UCSD-AML1 (cell line): ENCODE data around the gene GAS2.

Source experiments
- DNase-seq: peaks from one replicate; lab custom pipeline; 2025; ENCODE audit not compliant: unreplicated experiment; lab: John Stamatoyannopoulos, UW

The GAS2 gene

DNA sequence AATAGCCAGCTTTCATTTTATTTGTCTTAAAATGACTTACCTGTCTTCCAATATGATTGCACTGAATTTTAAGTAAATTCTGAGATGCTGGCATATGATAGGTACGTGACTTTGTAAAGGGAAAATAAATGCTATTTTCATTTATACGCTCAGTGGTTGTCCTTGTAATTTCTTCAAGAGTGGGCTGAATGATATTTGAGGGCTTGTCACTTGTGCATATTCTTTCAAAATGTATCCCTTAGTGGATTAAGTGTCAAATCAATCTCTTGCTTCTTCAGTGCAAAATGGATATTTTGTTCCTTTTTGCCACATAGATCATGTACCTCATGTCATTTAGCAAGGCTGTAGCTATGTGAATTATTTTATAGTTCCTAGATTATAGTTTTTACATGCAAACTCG is 56.9 kb downstream of the GAS2 start:
- DNase-seq, result no peak

DNA sequence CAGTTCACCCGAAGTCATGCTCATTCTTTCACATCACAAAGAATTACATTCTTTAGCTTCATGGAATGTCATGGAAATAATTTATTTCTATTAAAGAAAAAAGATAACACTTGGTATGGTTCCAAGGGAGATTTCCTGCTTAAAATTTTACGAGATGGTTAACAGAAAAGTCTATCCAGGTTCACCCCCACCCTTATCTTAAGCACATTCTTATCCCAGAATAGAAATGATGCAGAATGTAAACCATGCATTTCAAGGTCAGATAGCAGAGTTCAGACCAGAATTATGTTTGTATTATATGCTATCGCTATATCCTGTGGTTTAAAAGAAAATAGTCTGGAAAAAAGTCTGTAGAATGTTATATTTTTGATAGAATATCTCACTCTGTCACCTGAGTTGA is 58.7 kb downstream of the GAS2 start:
- DNase-seq, result no peak

DNA sequence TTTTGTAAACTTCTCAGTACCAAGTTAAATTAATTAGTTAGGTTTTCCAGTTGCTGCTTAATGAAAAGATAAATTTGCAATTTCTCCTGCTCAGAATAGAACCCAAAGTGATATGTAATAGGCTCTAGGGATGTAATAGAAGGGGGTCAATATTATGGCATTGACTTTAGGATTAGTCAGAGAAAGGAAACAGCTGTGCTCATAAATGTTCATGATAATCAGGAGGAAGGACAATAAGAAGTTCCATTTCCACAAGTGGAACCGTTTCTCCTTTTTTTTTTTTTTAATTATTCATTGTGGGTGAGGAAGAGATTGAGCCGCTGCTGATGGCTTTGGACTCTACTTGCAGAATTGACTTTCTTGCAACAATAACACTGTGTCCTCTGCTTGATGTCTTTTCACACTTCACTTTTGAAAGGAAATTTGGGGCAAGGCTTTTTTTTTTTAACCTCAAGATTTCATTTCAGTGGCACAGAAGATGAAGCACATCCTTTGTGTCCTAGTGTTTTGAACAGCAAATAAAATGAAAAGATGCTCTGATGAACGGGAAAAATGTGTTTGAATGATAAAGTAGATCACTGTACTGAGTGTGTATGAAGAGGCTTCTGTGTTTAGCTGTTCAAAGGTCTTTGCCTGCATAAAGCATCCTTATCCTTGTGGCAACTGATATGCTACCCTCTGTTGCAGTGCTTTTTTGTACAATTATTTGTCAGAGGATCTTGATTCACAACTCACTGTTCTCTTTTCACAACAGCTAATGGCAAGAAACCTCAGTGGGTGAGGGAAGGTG is 62.4 kb downstream of the GAS2 start:
- no peak for DNase-seq

DNA sequence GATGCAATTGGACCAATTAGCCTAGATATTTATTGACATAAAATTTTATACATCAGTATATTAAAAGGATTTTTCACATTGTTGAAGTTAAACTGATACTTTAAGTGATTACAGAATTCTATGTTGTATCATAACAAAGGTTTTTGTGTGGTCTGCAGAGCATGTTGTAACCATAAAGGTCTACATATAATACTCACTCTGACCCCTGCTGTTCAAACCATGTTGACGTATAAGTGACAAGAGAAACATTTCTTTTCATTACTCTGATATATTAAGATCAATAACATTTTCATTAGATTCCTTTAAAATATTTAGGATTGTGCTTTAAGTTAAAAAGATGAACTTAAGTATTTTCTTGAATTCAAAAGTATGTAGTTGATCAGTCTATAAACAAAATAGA is 63.9 kb downstream of the GAS2 start:
- no peak for DNase-seq

DNA sequence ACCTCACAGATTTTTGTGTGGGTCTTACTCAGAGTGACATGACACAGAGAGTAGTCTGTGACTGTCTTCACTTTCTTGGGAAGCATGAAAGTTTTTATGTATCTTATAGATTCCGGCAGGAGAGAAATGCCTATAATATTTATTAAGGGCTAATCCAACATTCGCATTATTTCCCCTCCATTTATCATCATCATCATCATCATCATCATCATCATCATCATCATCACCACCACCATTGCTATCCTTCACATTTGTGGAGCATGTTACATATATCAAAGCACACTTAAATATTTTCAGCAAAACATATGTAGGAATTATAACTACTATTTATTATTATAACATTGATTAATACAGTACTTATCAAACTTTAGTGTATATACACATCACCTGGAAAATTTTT is 66.2 kb downstream of the GAS2 start:
- DNase-seq, result no peak

DNA sequence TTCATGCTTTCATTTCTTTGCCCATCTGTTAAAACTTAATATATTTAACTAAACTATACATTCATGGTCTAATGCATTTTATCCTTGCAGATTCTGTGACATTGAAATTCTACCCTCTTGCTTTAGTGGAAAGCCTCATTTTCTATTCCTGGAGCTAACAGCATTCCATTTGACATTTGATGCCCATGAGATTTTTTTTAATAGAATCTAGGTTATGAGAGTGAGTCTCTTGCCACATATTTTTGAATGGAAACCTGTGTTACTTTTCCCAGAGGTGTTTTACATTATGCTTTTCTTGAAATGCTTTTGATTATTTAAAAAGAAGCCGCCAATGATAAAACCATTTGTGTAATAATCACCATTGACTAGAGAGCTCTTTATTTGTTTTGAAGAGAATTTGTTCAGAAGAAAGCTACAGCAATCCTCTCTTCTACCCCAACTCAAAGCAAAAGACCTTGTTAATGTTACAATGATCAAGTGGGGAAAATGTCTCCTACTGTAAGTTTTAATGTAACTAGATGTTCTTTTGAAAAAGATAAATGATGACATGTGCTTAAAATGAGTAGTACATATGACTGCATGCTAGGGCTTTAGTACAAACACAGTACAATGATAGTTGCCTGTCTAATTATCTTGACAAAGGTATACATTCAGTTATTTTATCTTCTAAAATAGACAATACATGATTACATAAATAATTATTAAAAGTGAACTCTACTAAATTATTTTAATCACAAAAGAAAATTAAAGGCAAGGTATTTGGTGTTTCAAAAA is 67.3 kb downstream of the GAS2 start:
- DNase-seq, result no peak

DNA sequence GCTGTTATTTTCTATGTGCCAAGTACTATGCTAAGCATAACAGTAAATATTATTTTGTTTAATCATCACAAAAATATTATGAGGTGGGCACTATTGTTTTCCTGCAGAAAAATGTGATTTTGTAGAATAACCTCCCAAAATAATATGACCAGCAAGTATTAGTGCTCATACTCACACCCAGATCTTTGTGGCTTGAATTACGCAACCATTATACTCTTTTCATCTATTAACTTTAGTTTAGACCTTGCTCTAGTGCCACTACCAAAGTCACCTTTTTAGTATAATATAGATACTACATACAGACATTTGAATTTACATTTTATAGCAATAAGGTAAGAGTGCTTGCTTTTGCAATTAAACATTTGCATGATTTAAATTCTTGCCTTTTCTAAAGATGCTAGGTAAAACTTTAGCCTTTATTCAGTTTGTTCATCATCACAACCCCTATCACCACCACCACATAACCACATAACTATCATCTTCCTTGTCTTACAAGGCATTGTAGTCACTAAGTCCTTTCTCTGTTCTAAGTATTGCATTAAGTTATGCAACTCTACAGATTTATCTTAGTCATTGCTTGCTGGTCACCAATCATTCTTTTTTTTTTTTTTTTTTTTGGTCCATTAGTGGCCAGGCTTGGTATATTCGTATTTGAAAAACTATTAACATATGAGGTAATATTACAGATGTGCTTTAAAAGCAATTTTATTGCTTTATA is 68.4 kb downstream of the GAS2 start:
- DNase-seq, result no peak

DNA sequence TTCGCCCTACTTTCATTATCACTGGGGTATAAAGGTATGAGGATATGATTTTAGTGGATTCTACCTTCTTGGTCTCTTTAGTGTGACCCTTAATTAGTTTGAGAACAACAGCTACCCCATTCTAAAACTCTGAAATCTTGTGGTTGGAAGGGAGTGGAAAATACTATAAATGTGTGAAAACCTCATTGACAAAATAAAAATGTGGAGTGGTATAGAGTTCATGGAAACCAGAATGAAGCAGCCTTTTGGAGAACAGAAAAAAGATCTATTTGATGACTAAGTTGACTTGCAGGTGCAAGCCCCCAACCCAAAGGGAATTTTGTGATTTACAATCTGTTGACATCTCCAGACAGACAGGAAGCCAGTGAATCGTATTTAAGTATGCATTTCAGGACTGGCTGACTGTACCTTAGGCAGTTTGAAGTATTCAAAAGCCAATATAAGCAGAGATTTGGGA is 75.8 kb downstream of the GAS2 start:
- DNase-seq, result no peak

DNA sequence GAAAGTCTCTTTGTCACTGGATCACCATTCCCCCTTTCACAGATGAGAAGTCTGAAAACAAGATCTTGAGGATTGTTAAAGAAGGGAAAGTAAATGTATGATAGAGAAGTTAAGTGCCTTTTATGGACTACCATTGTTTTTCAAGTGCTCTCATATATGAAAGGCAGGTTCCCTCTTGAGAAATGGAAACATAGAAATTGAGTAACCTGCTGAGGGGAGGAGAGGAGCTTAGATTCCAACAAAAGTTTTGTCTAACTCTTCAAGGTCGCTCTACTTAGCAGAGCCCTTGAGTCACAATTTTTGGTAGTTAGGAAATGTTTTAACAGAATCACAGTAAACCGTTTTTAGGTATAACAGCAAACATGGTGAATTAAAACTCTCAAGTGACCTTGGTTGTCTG is 83.1 kb downstream of the GAS2 start:
- DNase-seq, result no peak

DNA sequence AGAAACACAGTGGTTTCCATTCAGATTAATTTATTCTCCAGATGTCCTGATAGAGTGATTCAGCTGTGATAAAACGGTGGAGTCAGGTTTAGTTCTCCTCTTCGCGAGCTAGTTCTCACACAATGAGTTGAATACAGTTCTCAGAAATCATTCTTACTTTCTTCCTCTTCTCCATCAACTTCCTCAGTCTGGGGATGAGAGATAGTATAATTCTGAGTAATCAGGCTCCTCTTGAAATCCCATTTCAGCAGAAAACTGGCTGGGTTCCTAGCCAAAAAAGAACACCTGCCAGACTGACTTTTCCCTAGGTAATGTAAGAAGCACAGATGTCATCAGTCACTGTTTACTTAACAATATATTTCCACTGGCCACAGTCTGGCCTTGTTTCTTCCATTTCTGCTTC is 86.5 kb downstream of the GAS2 start:
- no peak for DNase-seq

DNA sequence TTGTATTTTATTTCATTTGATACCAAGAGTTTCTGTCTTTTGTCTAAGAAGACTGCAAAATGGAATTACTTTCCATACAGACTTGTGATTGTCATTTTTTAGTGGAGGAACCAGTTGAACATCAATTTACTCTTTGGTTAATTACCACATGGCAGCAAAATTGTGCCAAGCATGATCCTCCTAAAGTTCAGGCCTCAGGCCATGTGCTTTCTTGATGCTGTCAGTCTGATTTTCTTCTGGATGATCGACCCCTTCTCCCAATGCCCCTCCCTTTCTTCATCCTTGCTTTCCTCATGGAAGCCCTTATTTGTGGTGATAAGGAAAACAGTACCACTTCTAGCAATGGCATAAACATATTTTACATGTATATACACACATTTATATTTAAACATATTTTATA is 87.0 kb downstream of the GAS2 start:
- no peak for DNase-seq

DNA sequence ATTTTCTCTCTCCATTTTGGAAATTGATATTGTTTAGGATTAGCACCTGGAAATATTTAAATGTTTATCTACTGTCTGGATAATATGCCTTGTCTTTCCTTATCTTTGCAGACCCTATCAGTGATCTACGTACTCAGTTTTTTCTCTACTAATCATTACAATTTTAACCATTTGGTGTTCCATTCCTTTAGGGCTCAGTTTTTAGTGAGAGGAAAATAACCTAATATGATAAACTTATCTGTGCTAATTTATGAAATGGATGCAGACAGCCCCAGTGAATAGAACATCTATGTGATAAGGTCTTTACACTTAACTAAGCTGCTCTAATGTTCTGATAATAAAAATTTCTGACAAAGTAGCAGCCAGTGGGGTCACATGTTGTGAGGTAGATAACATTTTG is 94.7 kb downstream of the GAS2 start:
- DNase-seq, result no peak

DNA sequence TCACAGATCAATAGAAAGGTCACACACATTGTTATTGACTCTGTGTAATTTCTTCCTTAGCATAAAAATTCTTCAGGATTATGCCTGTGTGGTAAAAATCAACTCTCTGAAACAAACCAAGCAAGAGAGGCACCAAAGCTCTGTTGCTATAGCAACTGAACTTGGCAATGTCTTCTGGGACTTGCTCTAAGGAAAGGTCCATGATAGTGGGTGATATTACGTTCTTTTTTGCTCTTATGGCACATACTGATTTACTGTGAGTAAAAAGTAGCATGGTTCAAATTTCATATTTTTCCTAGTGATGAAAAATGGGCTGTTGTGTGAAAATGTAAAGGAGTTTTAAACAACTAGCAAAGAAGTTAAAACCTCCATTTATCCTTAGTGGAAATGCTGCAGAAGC is 96.8 kb downstream of the GAS2 start:
- DNase-seq, result no peak

DNA sequence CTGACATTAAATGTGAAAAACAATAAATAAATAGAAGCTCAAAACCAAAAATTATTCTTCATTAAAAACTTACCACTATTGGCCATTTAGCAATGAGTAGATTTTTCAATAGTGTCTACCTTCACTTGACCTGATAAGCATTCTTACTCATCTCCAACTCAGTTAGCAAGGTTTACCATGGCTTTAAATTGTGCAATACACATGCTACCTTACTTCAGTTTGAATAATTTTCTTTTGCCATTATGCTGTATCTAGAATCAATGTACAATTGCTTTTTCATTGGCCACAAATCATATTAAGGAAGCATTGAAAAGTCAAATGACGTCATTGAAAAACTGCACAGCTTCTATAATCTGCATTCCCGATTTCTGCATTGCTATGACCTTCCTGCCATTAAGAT is 98.3 kb downstream of the GAS2 start:
- DNase-seq, result no peak

DNA sequence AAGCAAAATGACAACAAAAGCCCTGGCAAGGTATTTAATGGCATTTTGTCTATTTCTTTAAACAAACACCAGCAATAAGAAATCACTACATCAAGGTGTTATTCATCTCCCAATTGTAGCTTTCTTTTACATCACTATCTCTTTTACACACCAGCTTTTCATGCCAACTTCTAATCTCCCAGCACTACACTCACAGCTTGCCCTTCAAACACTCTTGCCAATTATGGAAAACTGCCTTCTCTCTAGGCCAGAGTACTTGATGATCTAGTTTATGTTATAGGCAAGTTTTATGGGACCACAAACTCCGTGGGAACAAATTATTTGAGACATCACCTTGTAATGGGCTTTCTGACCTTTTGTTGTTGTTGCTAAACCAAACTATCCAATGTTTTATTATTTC is 101.9 kb downstream of the GAS2 start:
- no peak for DNase-seq

DNA sequence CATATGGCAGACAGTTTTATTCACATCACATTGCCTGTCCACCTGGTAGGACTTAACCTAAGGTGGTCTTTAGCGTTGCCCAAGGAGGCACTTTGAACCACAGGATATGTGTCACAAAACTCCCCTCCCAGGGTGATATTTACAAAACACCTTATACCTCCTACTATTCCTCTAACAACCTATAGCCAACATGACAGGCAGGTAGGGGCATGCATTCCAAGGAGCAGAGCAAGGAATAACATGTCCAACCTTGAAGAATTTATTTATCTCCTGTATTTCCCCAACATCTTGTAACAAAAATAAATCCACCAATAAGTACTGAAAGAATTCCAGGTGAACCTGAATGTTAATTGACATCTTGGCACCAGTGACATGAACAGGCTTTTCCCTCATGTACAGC is 102.7 kb downstream of the GAS2 start:
- DNase-seq, result no peak

DNA sequence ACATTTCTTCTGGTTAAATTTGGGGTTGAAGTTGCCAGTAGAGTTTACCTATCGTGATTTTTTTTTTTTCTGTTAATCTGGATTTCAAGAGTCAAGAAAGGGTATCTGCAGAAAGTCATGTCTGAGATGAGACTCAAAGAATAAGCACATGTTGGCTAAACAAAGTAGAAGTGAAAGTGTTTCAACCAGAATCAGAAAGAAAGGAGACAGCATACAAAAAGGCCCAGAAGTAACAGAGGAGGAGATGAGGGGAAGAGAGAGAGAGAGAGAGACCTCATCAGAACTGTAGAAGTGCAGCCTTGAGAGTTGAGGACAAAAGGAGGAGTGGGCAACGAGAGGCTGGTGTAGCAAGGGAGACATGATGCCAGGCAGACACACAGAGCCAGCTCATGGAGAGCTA is 108.3 kb downstream of the GAS2 start:
- DNase-seq, result no peak

DNA sequence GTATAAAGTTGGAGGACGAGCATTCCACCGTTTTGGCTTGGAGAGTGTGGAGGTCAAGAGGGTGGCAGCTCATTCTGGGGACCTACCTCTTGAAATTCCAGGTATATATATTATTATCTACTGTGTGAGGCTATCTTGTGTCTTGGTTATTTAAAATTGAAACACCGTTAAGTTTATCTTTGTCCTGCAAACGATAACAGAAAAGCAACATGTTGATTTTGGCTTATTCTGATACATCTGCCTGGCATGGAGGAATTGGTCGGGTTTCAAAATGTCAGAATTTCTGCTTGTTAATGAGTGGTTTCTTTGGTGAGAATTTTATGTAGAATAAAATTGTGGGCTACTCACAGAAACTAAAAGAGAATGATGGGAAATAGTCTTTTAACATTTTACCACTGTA is 108.8 kb downstream of the GAS2 start:
- no peak for DNase-seq

DNA sequence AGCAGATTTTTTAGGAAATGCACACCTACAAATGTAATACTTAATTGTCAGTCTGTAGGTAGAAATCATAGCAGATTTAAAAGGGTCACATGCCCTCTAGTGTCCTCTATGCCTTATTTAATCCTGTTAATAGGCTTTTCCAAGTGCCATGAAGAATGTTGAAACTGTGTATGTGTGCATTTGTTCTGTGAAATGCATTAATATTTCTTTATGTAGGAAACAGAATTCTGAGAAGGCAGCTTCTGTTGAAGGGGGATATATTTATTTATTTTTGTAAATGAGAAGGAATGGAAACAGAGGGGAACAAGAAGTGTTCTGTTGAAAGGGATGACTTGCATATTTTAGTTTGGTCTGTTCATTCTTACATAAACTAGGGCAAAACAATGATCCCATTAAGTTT is 112.2 kb downstream of the GAS2 start:
- no peak for DNase-seq

DNA sequence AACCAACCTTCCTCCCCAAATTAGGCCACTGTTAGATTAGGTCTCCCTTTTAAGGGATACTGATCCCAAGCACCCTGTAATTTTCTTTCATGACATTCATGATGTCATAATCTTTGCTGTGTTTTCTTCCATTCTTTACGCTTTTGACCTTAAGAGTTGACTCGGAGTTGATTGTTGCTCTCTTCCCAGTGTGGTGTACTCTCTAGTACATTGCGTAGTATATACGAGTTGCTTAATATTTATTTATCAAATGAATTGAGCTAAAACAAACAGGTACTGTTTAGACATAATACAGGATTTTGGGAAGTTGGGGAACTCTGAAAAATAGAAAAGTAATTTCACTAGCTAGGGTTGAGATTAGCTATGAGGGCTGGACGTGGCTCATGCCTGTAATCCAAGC is 113.4 kb downstream of the GAS2 start:
- no peak for DNase-seq

DNA sequence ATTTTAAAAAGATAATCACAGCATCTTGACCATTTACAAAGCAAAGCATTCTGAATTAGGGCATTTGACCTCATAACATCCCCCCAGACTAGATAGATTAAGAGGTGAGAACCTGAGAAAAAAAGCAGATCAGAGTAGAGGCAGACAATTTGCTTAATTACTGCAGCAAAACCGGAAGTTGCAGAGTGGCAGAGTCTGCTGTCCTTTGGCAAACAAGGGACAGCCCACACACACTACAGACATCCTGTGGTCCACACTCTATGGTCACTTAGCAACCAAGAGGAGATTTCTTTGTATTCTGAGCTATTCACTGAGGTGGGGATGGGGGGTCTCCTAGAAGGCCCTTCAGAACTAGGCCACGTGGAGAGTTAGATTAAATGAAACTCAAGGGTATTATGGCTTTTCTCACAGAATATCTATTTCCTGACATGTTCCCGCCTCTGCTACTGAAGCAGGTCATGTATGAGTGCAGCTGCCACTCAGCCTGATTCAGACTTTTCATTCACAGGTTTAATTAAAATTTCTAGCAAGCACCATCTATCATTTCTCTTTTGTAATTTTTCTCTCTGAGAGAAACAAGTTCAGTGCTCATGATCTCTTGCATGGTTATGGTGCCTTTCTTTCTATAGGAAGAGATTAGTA is 114.7 kb downstream of the GAS2 start:
- no peak for DNase-seq

DNA sequence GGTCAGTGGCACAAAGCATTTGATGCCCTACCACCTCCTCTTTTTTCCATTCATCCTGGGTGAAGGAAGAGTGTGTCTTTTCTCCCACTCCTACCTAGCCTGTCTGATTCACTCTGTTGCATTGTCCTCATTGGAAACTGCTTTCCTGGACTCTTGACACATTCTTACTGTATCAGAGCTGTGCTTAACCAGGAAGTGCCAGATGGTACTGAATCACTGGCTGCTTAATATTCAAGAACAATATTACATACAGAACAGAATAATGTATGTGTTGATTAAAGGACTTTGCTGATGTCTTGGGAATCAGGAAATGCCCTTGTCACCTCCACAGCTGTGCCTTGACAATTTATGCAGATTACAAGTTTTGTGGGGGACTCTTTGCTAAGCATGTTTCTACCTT is 118.8 kb downstream of the GAS2 start:
- DNase-seq, result no peak
